H9 (cell line): ENCODE data around the gene COL5A2. TPM values are rescaled to one million over a fixed set of nuclear protein-coding genes. Genes with fewer than 3 reads are reported as not detected.

Experiments used
- DNase-seq: peaks from one replicate; pipeline ENCODE4 v3.0.0-alpha.2; 2017
- H2AFZ ChIP-seq: one replicate; pipeline ENCODE4 v1.6.1; 2013; ENCODE audit warnings: mild to moderate bottlenecking, low read length, control low read depth, moderate library complexity
- H2AK5ac ChIP-seq: 2 replicates; pipeline ENCODE4 v1.6.1; 2013; ENCODE audit warnings: low read length, control low read depth, mixed read lengths; ENCODE audit not compliant: insufficient read length
- H2BK120ac ChIP-seq: one replicate; pipeline ENCODE4 v1.6.1; 2013; ENCODE audit warnings: low read depth, mild to moderate bottlenecking, low read length, control low read depth, inconsistent platforms; ENCODE audit not compliant: poor library complexity, severe bottlenecking
- H2BK12ac ChIP-seq: 2 replicates; pipeline ENCODE4 v1.6.1; 2013; ENCODE audit warnings: low read length, control low read depth, mixed read lengths, low read depth; ENCODE audit not compliant: insufficient read length
- H2BK15ac ChIP-seq: 2 replicates; pipeline ENCODE4 v1.6.1; 2013; ENCODE audit warnings: low read depth, low read length, control low read depth
- H2BK20ac ChIP-seq: one replicate; pipeline ENCODE4 v1.6.1; 2013; ENCODE audit warnings: low read depth, mild to moderate bottlenecking, low read length, control low read depth, inconsistent platforms; ENCODE audit not compliant: poor library complexity, severe bottlenecking
- H2BK5ac ChIP-seq: 2 replicates; pipeline ENCODE4 v1.6.1; 2013; ENCODE audit warnings: low read length, control low read depth, mixed read lengths; ENCODE audit not compliant: insufficient read length
- H3K14ac ChIP-seq: 2 replicates; pipeline ENCODE4 v1.6.1; 2013; ENCODE audit warnings: low read length, control low read depth; ENCODE audit not compliant: insufficient read depth
- H3K18ac ChIP-seq: 2 replicates; pipeline ENCODE4 v1.6.1; 2013; ENCODE audit warnings: low read depth, mild to moderate bottlenecking, mixed read lengths, low read length, control low read depth; ENCODE audit not compliant: insufficient read length
- H3K23ac ChIP-seq: 2 replicates; pipeline ENCODE4 v1.6.1; 2013; ENCODE audit warnings: low read length, control low read depth, mixed read lengths, low read depth; ENCODE audit not compliant: insufficient read length
- H3K23me2 ChIP-seq: 2 replicates; pipeline ENCODE4 v1.6.1; 2013; ENCODE audit warnings: low read depth, mild to moderate bottlenecking, mixed read lengths, low read length, control low read depth; ENCODE audit not compliant: insufficient read length, poor library complexity, severe bottlenecking
- H3K27ac ChIP-seq: 2 replicates; pipeline ENCODE4 v1.5.1; 2013; ENCODE audit warnings: low read length, control low read depth, mixed read lengths, low read depth; ENCODE audit not compliant: insufficient read length
- H3K27me3 ChIP-seq: 2 replicates; pipeline ENCODE4 v1.6.1; 2013; ENCODE audit warnings: low read length, control low read depth, inconsistent platforms; ENCODE audit not compliant: insufficient read depth
- H3K4ac ChIP-seq: 2 replicates; pipeline ENCODE4 v1.6.1; 2013; ENCODE audit warnings: low read depth, mild to moderate bottlenecking, control low read depth, inconsistent platforms, low read length, moderate library complexity
- H3K4me1 ChIP-seq: 2 replicates; pipeline ENCODE4 v1.6.1; 2013; ENCODE audit warnings: low read length, control low read depth, inconsistent platforms; ENCODE audit not compliant: insufficient read depth
- H3K4me2 ChIP-seq: 2 replicates; pipeline ENCODE4 v1.6.1; 2013; ENCODE audit warnings: low read length, control low read depth, mixed read lengths; ENCODE audit not compliant: insufficient read length, insufficient read depth
- H3K56ac ChIP-seq: 2 replicates; pipeline ENCODE4 v1.6.1; 2013; ENCODE audit warnings: low read depth, mild to moderate bottlenecking, mixed read lengths, low read length, control low read depth; ENCODE audit not compliant: insufficient read length
- H3K79me1 ChIP-seq: 2 replicates; pipeline ENCODE4 v1.6.1; 2013; ENCODE audit warnings: low read depth, mild to moderate bottlenecking, moderate library complexity, low read length, control low read depth, inconsistent platforms; ENCODE audit not compliant: insufficient read depth, poor library complexity, severe bottlenecking
- H3K79me2 ChIP-seq: 2 replicates; pipeline ENCODE4 v1.6.1; 2013; ENCODE audit warnings: low read length, control low read depth, inconsistent platforms; ENCODE audit not compliant: insufficient read depth
- H3K9ac ChIP-seq: 2 replicates; pipeline ENCODE4 v1.6.1; 2013; ENCODE audit warnings: low read length, control low read depth, mixed read lengths; ENCODE audit not compliant: insufficient read length; ENCODE audit errors: extremely low read depth
- H3K9me3 ChIP-seq: one replicate; pipeline ENCODE4 v1.6.1; 2013; ENCODE audit warnings: low read depth, low read length, inconsistent platforms; ENCODE audit not compliant: control insufficient read depth
- H3T11ph ChIP-seq: one replicate; pipeline ENCODE4 v1.6.1; 2013; ENCODE audit warnings: mild to moderate bottlenecking, low read length, control low read depth, inconsistent platforms
- H4K20me1 ChIP-seq: one replicate; pipeline ENCODE4 v1.6.1; 2013; ENCODE audit not compliant: control insufficient read depth, insufficient read length, insufficient read depth
- H4K5ac ChIP-seq: 2 replicates; pipeline ENCODE4 v1.6.1; 2013; ENCODE audit warnings: low read depth, mild to moderate bottlenecking, mixed read lengths, low read length, control low read depth; ENCODE audit not compliant: insufficient read length
- H4K8ac ChIP-seq: replicated peaks from 2 replicates; pipeline ENCODE4 v1.6.1; 2013; ENCODE audit warnings: low read length, control low read depth, mixed read lengths, low read depth; ENCODE audit not compliant: insufficient read length
- H4K91ac ChIP-seq: 2 replicates; pipeline ENCODE4 v1.6.1; 2013; ENCODE audit warnings: low read depth, mild to moderate bottlenecking, moderate library complexity, mixed read lengths, low read length, control low read depth; ENCODE audit not compliant: insufficient read length
- H3K27ac Mint-ChIP-seq, 3 experiments: 2 replicates in 2 of 3; 3 replicates in 1 of 3; pipeline ENCODE4 v1.8.0; 2020 to 2021; ENCODE audit warnings: mixed read lengths in 3 of 3, mild to moderate bottlenecking in 1 of 3, moderate library complexity in 1 of 3
- H3K27me3 Mint-ChIP-seq: 2 replicates; pipeline ENCODE4 v1.8.0; 2021; ENCODE audit warnings: low read depth, mild to moderate bottlenecking, moderate library complexity, mixed read lengths
- H3K36me3 Mint-ChIP-seq, 3 experiments: 2 replicates in 2 of 3; 3 replicates in 1 of 3; pipeline ENCODE4 v1.8.0; 2020 to 2021; ENCODE audit warnings: low read depth in 3 of 3, mixed read lengths in 3 of 3; ENCODE audit not compliant: insufficient read depth in 1 of 3
- H3K4me1 Mint-ChIP-seq, 2 experiments: 2 replicates each; pipeline ENCODE4 v1.8.0; 2020; ENCODE audit warnings: mixed read lengths in 2 of 2
- H3K4me3 Mint-ChIP-seq, 2 experiments: 2 replicates in 1 of 2; 3 replicates in 1 of 2; pipeline ENCODE4 v1.8.0; 2020 to 2021; ENCODE audit warnings: mild to moderate bottlenecking in 2 of 2, mixed read lengths in 2 of 2, moderate library complexity in 1 of 2
- H3K9me3 Mint-ChIP-seq, 2 experiments: 2 replicates in 1 of 2; 3 replicates in 1 of 2; pipeline ENCODE4 v1.8.0; 2020; ENCODE audit warnings: mild to moderate bottlenecking in 2 of 2, mixed read lengths in 2 of 2, moderate library complexity in 1 of 2
- CTCF ChIP-seq: fragments of 200-600 bp; sonication (generic); conservative IDR thresholded peaks from 3 replicates; pipeline ENCODE4 v1.8.0; 2021; ENCODE audit warnings: antibody characterized with exemption, mild to moderate bottlenecking
- WGBS: extraction: QIAGEN DNeasy Blood & Tissue Kit; methylation state at CpG from one replicate; pipeline ENCODE4 v1.1.7; 2013; ENCODE audit warnings: missing lambda C conversion rate, low lambda C conversion rate, mixed read lengths; ENCODE audit not compliant: insufficient read length; ENCODE audit errors: extremely low coverage; 5-methylcytosine and 5-hydroxymethylcytosine counted together
- total RNA-seq: library from RNA; stranded (reverse); gene quantifications from 2 replicates; pipeline ENCODE4 v1.2.1, GENCODE V29; 2021

Gene COL5A2
- total RNA-seq, 1 experiment from 2014 or later = 10.5 TPM

- no CpG with 5 or more reads among the region's 3 CpGs for whole genome bisulfite sequencing
- Histone ChIP-seq H3K27me3 (no peaks in the 10 kb centered on the region), H3K23me2 (no peaks in the 10 kb centered on the region), H4K8ac (no peak overlapping the region), H4K5ac (no peak overlapping the region), H3T11ph (no peak overlapping the region), H2AFZ (no peak overlapping the region), H3K9me3 (no peaks in the 10 kb centered on the region), H3K18ac (no peak overlapping the region), H3K27ac (no peak overlapping the region), H3K79me2 (no peaks in the 10 kb centered on the region), H2BK12ac (no peak overlapping the region), H2BK5ac (no peak overlapping the region), H2AK5ac (no peak overlapping the region), H4K20me1 (no peaks in the 10 kb centered on the region), H3K79me1 (no peaks in the 10 kb centered on the region), H3K4me1 (no peaks in the 10 kb centered on the region), H2BK20ac (no peak overlapping the region), H3K9ac (no peak overlapping the region), H3K23ac (no peak overlapping the region), H3K4me2 (no peak overlapping the region), H3K4ac (no peak overlapping the region), H2BK120ac (no peak overlapping the region), H3K56ac (no peak overlapping the region), H2BK15ac (no peak overlapping the region), H3K14ac (no peak overlapping the region), H4K91ac (no peak overlapping the region)
- Mint-ChIP-seq H3K4me3 (no peak overlapping the region), H3K36me3 (no peaks in the 10 kb centered on the region), H3K27me3 (no peaks in the 10 kb centered on the region), H3K9me3 (no peaks in the 10 kb centered on the region), H3K27ac (no peak overlapping the region), H3K4me1 (peaks cover 0 to 4% of the 10 kb centered on the region in 2 experiments; a peak in 1 of 4 replicates)
- no peak for DNase-seq
- no peak for TF ChIP-seq CTCF
Measured at GRCh38 chr2:189144700-189145211, 34.8 kb downstream of the COL5A2 start.
